Endodermal cell (in vitro differentiated cells): ENCODE measurements around the gene ERFE. TPM values are rescaled to one million over a fixed set of nuclear protein-coding genes. Genes with fewer than 3 reads are reported as not detected.
"Not testable (repeated sequence)": the region's sequence is repeated elsewhere in the genome, so short reads cannot be mapped to it uniquely, and the experiment has no call there.

Source experiments
- DNase-seq: peaks from one replicate; pipeline ENCODE4 v3.0.0-alpha.2; 2017
- H3K27ac ChIP-seq: 2 replicates; pipeline ENCODE4 v1.5.1; 2013; ENCODE audit warnings: mild to moderate bottlenecking, low read depth, low read length, moderate library complexity
- H3K27me3 ChIP-seq: 2 replicates; pipeline ENCODE4 v1.6.1; 2013; ENCODE audit warnings: mild to moderate bottlenecking, low read length, moderate library complexity; ENCODE audit not compliant: insufficient read depth, control insufficient read depth, poor library complexity, severe bottlenecking
- H3K36me3 ChIP-seq: 2 replicates; pipeline ENCODE4 v1.7.0; 2013; ENCODE audit warnings: mild to moderate bottlenecking, low read length, moderate library complexity; ENCODE audit not compliant: control insufficient read depth, insufficient read depth
- H3K4me1 ChIP-seq: one replicate; pipeline ENCODE4 v1.7.0; 2013; ENCODE audit warnings: low read length; ENCODE audit not compliant: control insufficient read depth, insufficient read depth
- H3K4me3 ChIP-seq: 2 replicates; pipeline ENCODE4 v1.5.1; 2013; ENCODE audit warnings: mild to moderate bottlenecking, low read length, moderate library complexity
- H3K9ac ChIP-seq: 2 replicates; pipeline ENCODE4 v1.6.1; 2013; ENCODE audit warnings: mild to moderate bottlenecking, low read length, moderate library complexity; ENCODE audit not compliant: poor library complexity, severe bottlenecking; ENCODE audit errors: extremely low read depth
- H3K9me3 ChIP-seq: 2 replicates; pipeline ENCODE4 v1.6.1; 2013; ENCODE audit warnings: mild to moderate bottlenecking, low read length, moderate library complexity; ENCODE audit not compliant: control insufficient read depth
- H3K27ac Mint-ChIP-seq: 2 replicates; pipeline ENCODE4 v1.8.0; 2020; ENCODE audit warnings: mixed read lengths
- H3K27me3 Mint-ChIP-seq: 2 replicates; pipeline ENCODE4 v1.8.0; 2021; ENCODE audit warnings: mild to moderate bottlenecking, mixed read lengths; ENCODE audit not compliant: insufficient read depth
- H3K36me3 Mint-ChIP-seq: 2 replicates; pipeline ENCODE4 v1.8.0; 2020; ENCODE audit warnings: low read depth, mixed read lengths
- H3K4me1 Mint-ChIP-seq: 2 replicates; pipeline ENCODE4 v1.8.0; 2020; ENCODE audit warnings: mixed read lengths
- H3K4me3 Mint-ChIP-seq: 2 replicates; pipeline ENCODE4 v1.8.0; 2020; ENCODE audit warnings: mild to moderate bottlenecking, moderate library complexity, mixed read lengths
- H3K9me3 Mint-ChIP-seq: 2 replicates; pipeline ENCODE4 v1.8.0; 2020; ENCODE audit warnings: mild to moderate bottlenecking, mixed read lengths
- WGBS, 2 experiments: methylation state at CpG; one replicate each; pipeline versions ENCODE4 v1.1.5 to v1.1.7; 2013; ENCODE audit warnings: missing lambda C conversion rate in 2 of 2, mixed read lengths in 1 of 2; ENCODE audit not compliant: insufficient coverage in 1 of 2, insufficient read length in 1 of 2; 5-methylcytosine and 5-hydroxymethylcytosine counted together
- total RNA-seq, 2 donors: library from RNA; stranded (reverse); fragmentation: NEBNext Ultra II Directional in 1 of 2; extraction: Animal tissue kit (Norgen Biotek cat#: 25700) in 1 of 2; gene quantifications; 2 replicates in 1 of 2; 3 replicates in 1 of 2; pipeline ENCODE4 v1.2.1, GENCODE V29; 2021
- TF ChIP-seq, protein P1 (sequence below): fragments of 200-600 bp; sonication (generic); conservative IDR thresholded peaks from 2 replicates; pipeline ENCODE4 v1.5.0; 2021; ENCODE audit warnings: antibody characterized with exemption, mild to moderate bottlenecking

ERFE gene
- total RNA-seq, 2 donors from 2014 or later, result 0.48 to 1.6 TPM

GRCh38 chr2:238114851-238115660 lies 43.7 kb upstream of the ERFE start:
- TF ChIP-seq, protein P1, sequence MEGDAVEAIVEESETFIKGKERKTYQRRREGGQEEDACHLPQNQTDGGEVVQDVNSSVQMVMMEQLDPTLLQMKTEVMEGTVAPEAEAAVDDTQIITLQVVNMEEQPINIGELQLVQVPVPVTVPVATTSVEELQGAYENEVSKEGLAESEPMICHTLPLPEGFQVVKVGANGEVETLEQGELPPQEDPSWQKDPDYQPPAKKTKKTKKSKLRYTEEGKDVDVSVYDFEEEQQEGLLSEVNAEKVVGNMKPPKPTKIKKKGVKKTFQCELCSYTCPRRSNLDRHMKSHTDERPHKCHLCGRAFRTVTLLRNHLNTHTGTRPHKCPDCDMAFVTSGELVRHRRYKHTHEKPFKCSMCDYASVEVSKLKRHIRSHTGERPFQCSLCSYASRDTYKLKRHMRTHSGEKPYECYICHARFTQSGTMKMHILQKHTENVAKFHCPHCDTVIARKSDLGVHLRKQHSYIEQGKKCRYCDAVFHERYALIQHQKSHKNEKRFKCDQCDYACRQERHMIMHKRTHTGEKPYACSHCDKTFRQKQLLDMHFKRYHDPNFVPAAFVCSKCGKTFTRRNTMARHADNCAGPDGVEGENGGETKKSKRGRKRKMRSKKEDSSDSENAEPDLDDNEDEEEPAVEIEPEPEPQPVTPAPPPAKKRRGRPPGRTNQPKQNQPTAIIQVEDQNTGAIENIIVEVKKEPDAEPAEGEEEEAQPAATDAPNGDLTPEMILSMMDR, result peak; percentile 21
- no peak overlapping the region for H3K9ac ChIP-seq
- peaks cover 2% of the 10 kb centered on the region for H3K9me3 Mint-ChIP-seq
- peaks cover 8% of the 10 kb centered on the region for H3K27me3 Mint-ChIP-seq
- no peak overlapping the region for H3K4me3 ChIP-seq
- H3K27ac Mint-ChIP-seq, result no peak overlapping the region
- H3K36me3 ChIP-seq, result no peaks in the 10 kb centered on the region
- H3K27me3 ChIP-seq, result peaks cover 6% of the 10 kb centered on the region
- H3K27ac ChIP-seq, result no peak overlapping the region
- WGBS, 2 experiments, result 92 to 96% methylated on average over 29 to 32 of the region's 32 CpGs
- no peaks in the 10 kb centered on the region for H3K4me1 Mint-ChIP-seq
- no peak overlapping the region for H3K4me3 Mint-ChIP-seq
- no peaks in the 10 kb centered on the region for H3K36me3 Mint-ChIP-seq
- peaks cover 10% of the 10 kb centered on the region for H3K9me3 ChIP-seq
- peak; percentile 47 for DNase-seq
- H3K4me1 ChIP-seq, result no peaks in the 10 kb centered on the region

GRCh38 chr2:238115709-238116108 lies 43.1 kb upstream of the ERFE start:
- not testable (repeated sequence) for H3K36me3 ChIP-seq, H3K4me1 ChIP-seq, H3K27me3 Mint-ChIP-seq, H3K36me3 Mint-ChIP-seq, H3K4me3 ChIP-seq, H3K4me1 Mint-ChIP-seq, H3K9ac ChIP-seq, H3K4me3 Mint-ChIP-seq, H3K27ac Mint-ChIP-seq, H3K27ac ChIP-seq, DNase-seq, H3K27me3 ChIP-seq, H3K9me3 Mint-ChIP-seq
- WGBS, 2 experiments, result 96 to 97% methylated on average over 5 to 12 of the region's 12 CpGs
- H3K9me3 ChIP-seq, result peaks cover 10% of the 10 kb centered on the region

DNA sequence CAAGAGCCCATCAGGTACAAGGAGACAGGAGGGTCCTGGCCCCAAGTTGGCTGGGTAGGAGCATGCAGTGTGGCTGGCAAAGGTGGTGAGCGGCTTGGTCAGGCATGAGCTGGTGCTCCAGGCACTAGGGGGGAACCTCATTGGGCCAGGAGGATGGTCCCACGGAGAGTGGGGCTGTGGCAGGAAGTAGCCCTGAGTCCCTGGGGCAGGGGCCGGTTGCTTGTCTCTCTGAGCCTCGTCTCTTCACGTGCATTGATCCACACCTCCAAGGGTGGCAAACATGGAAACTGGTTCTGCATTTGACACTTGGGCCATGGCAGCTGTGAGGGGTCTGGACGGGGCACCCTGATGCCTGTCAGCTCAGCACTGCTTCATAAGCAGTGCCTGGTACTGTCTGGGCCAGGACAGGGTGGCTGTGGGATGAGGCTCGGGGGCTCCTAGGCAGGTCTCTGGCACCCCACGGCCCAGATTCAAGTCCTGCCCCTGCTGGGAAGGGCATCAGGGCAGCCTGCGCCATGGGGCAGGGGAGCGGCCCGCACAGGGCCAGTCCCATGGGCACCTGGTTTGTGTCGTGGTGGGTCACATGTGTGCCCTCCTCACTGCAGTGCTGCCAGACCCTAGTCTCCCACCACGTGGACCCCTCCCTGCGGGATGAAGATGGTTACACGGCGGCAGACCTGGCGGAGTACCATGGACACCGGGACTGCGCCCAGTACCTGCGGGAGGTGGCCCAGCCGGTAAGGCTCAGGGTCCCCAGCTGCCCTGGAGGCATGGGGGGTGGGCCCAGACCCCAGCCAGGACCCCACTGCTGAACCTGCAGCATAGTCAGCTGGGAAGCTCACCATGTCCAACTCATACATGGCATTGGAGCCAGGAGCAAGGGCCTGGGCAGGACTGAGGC lies 42.2 kb upstream of the ERFE start:
- Mint-ChIP-seq H3K27ac (no peak overlapping the region), H3K9me3 (peaks cover 2% of the 10 kb centered on the region), H3K4me3 (no peak overlapping the region), H3K36me3 (no peaks in the 10 kb centered on the region), H3K4me1 (no peaks in the 10 kb centered on the region), H3K27me3 (peaks cover 8% of the 10 kb centered on the region)
- no peaks in the 10 kb centered on the region for H3K36me3 ChIP-seq
- TF ChIP-seq, protein P1, result no peak
- no peak overlapping the region for H3K27ac ChIP-seq
- peaks cover 10% of the 10 kb centered on the region for H3K9me3 ChIP-seq
- no peak overlapping the region for H3K4me3 ChIP-seq
- H3K9ac ChIP-seq, result no peak overlapping the region
- DNase-seq, result peak; percentile 30
- peaks cover 6% of the 10 kb centered on the region for H3K27me3 ChIP-seq
- no peaks in the 10 kb centered on the region for H3K4me1 ChIP-seq
- WGBS, 2 experiments, result 92 to 97% methylated on average over 19 to 21 of the region's 21 CpGs
